C4-2B (cell line): ENCODE measurements around the gene DENND1A.

Experiments
- ZFX ChIP-seq: fragments of 450-650 bp; IDR thresholded peaks from 2 replicates; pipeline ENCODE4 v1.6.1; 2017
- TF ChIP-seq, protein P1 (sequence below): fragments of 450-650 bp; conservative IDR thresholded peaks from 2 replicates; pipeline ENCODE4 v1.5.1; 2017; ENCODE audit warnings: mild to moderate bottlenecking

DNA sequence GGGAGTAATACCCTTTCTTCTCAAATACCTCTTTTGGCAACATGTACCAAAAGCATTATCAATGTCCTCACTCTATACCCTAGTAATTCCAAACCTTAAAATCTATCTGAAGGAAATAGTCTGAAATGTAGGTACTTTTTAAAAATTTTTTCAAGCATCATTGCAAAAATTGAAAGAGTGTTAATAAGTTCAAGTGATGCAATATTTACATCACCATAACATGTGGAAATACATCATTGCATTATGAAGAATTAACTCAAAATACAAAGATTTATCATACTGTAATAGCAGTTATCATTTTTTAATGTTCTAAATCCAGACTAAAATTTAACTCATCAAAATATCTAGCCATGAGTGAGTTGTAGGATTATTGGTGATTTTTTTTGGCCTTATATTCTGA lies 123.1 kb downstream of the DENND1A start:
- TF ChIP-seq, protein P1, sequence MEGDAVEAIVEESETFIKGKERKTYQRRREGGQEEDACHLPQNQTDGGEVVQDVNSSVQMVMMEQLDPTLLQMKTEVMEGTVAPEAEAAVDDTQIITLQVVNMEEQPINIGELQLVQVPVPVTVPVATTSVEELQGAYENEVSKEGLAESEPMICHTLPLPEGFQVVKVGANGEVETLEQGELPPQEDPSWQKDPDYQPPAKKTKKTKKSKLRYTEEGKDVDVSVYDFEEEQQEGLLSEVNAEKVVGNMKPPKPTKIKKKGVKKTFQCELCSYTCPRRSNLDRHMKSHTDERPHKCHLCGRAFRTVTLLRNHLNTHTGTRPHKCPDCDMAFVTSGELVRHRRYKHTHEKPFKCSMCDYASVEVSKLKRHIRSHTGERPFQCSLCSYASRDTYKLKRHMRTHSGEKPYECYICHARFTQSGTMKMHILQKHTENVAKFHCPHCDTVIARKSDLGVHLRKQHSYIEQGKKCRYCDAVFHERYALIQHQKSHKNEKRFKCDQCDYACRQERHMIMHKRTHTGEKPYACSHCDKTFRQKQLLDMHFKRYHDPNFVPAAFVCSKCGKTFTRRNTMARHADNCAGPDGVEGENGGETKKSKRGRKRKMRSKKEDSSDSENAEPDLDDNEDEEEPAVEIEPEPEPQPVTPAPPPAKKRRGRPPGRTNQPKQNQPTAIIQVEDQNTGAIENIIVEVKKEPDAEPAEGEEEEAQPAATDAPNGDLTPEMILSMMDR = no peak
- no peak for TF ChIP-seq ZFX
